Fibroblast of lung (primary cell): ENCODE measurements around the gene FSD1. TPM values are rescaled to one million over a fixed set of nuclear protein-coding genes. Genes with fewer than 3 reads are reported as not detected.
"Not testable (repeated sequence)": the region's sequence is repeated elsewhere in the genome, so short reads cannot be mapped to it uniquely, and the experiment has no call there.

Experiments used
- DNase-seq, 2 donors: peaks; one replicate each; pipeline versions ENCODE4 v3.0.0 to v3.0.0-alpha.2; 2010; ENCODE audit warnings: low read depth in 2 of 2
- H2AFZ ChIP-seq: 2 replicates; pipeline ENCODE4 v1.5.1; 2012; ENCODE audit warnings: low read length, control low read depth, inconsistent platforms
- H3K27ac ChIP-seq: 2 replicates; pipeline ENCODE4 v1.5.1; 2011; ENCODE audit warnings: low read length, control low read depth; ENCODE audit not compliant: insufficient read depth
- H3K27me3 ChIP-seq: 2 replicates; pipeline ENCODE4 v1.5.1; 2011; ENCODE audit warnings: mild to moderate bottlenecking, low read length; ENCODE audit not compliant: control insufficient read depth, insufficient read depth
- H3K36me3 ChIP-seq: 2 replicates; pipeline ENCODE4 v1.5.1; 2011; ENCODE audit warnings: low read length; ENCODE audit not compliant: control insufficient read depth, insufficient read depth
- H3K4me1 ChIP-seq: 2 replicates; pipeline ENCODE4 v1.5.1; 2011; ENCODE audit warnings: low read length; ENCODE audit not compliant: control insufficient read depth, insufficient read depth; ENCODE audit errors: extremely low read depth
- H3K4me2 ChIP-seq: 2 replicates; pipeline ENCODE4 v1.5.1; 2011; ENCODE audit warnings: low read length, control low read depth; ENCODE audit not compliant: insufficient read depth; ENCODE audit errors: extremely low read depth
- H3K4me3 ChIP-seq, 4 experiments: fragments of 200-600 bp in 1 of 4; sonication (generic) in 1 of 4; replicated peaks in 1 of 4; 2 replicates each; pipeline ENCODE4 v1.5.1; 2011 to 2016; ENCODE audit warnings: low read length in 4 of 4, low read depth in 3 of 4, mild to moderate bottlenecking in 3 of 4, control low read depth in 2 of 4, inconsistent platforms in 1 of 4, mixed read lengths in 1 of 4; ENCODE audit not compliant: insufficient read depth in 1 of 4; ENCODE audit errors: control extremely low read depth in 1 of 4
- H3K79me2 ChIP-seq: 2 replicates; pipeline ENCODE4 v1.5.1; 2012; ENCODE audit warnings: mild to moderate bottlenecking, low read length, inconsistent platforms; ENCODE audit not compliant: control insufficient read depth, insufficient read depth
- H3K9ac ChIP-seq: 2 replicates; pipeline ENCODE4 v1.5.1; 2011; ENCODE audit warnings: mild to moderate bottlenecking, low read length, control low read depth; ENCODE audit not compliant: insufficient read depth
- H3K9me3 ChIP-seq: 2 replicates; pipeline ENCODE4 v1.5.1; 2012; ENCODE audit warnings: low read depth, low read length; ENCODE audit not compliant: control insufficient read depth, insufficient read depth
- H4K20me1 ChIP-seq: 2 replicates; pipeline ENCODE4 v1.5.1; 2011; ENCODE audit warnings: low read length; ENCODE audit not compliant: control insufficient read depth, insufficient read depth; ENCODE audit errors: extremely low read depth
- EZH2 ChIP-seq: IDR thresholded peaks from 2 replicates; pipeline ENCODE4 v1.5.1; 2012; ENCODE audit warnings: low read length, control low read depth, mild to moderate bottlenecking; ENCODE audit errors: missing control alignments
- polyA plus RNA-seq, 2 donors: library from polyadenylated mRNA; depleted of rRNA in 1 of 2; stranded (reverse) in 1 of 2; unstranded in 1 of 2; fragments of >200 nt; gene quantifications; 2 replicates each; pipeline ENCODE4 v1.2.1, GENCODE V29; 2011 to 2012; ENCODE audit warnings: missing spikeins in 1 of 2
- total RNA-seq: library from RNA; depleted of rRNA; stranded (reverse); fragments of >200 nt; gene quantifications from 2 replicates; pipeline ENCODE4 v1.2.1, GENCODE V29; 2014
- TF ChIP-seq, protein P1 (sequence below), 2 donors: IDR thresholded peaks in 1 of 2; conservative IDR thresholded peaks in 1 of 2; 1 replicate in 1 of 2; 2 replicates in 1 of 2; pipeline ENCODE4 v1.5.1; 2011 to 2012; ENCODE audit warnings: low read length in 2 of 2, control low read depth in 1 of 2, inconsistent platforms in 1 of 2, low read depth in 1 of 2, mild to moderate bottlenecking in 1 of 2

FSD1 gene
- total and polyA plus RNA-seq, 2 donors (not counting 1 experiment from before 2014, with no cell fraction given): 4.6 to 10.1 TPM

DNA sequence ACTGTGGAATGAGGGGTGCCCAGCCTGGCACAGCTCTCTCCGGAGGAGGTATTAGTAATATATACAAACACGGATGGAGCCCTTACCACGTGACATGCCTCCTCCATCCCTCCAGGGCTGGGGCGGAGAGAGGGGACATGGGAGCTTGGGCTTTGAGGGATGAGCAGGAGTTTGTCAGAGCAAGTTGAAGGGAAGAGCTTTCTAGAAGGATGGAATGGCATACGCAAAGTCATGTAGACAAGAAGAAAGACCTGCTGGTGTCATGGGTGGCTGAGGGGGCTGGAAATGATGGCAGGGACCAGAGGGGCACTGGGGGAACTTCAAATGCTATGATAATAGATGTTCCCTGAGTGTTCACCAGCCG is 41.6 kb downstream of the FSD1 start:
- no peak for DNase-seq
- Histone ChIP-seq H3K4me1 (peaks cover 6% of the 10 kb centered on the region), H3K27ac (no peak overlapping the region), H4K20me1 (no peaks in the 10 kb centered on the region), H2AFZ (no peak overlapping the region), H3K4me3 (no peak overlapping the region), H3K79me2 (no peaks in the 10 kb centered on the region), H3K36me3 (no peaks in the 10 kb centered on the region), H3K9me3 (no peaks in the 10 kb centered on the region), H3K4me2 (no peak overlapping the region), H3K27me3 (no peaks in the 10 kb centered on the region), H3K9ac (no peak overlapping the region)
- no peak for TF ChIP-seq EZH2
- TF ChIP-seq, protein P1, sequence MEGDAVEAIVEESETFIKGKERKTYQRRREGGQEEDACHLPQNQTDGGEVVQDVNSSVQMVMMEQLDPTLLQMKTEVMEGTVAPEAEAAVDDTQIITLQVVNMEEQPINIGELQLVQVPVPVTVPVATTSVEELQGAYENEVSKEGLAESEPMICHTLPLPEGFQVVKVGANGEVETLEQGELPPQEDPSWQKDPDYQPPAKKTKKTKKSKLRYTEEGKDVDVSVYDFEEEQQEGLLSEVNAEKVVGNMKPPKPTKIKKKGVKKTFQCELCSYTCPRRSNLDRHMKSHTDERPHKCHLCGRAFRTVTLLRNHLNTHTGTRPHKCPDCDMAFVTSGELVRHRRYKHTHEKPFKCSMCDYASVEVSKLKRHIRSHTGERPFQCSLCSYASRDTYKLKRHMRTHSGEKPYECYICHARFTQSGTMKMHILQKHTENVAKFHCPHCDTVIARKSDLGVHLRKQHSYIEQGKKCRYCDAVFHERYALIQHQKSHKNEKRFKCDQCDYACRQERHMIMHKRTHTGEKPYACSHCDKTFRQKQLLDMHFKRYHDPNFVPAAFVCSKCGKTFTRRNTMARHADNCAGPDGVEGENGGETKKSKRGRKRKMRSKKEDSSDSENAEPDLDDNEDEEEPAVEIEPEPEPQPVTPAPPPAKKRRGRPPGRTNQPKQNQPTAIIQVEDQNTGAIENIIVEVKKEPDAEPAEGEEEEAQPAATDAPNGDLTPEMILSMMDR (conservative IDR thresholded peaks at IDR 0.05 in 1 of 2, IDR thresholded peaks at IDR 0.05 in 1 of 2; ENCODE audit: low read depth in 1 of 2, low read length in 2 of 2): no peak

DNA sequence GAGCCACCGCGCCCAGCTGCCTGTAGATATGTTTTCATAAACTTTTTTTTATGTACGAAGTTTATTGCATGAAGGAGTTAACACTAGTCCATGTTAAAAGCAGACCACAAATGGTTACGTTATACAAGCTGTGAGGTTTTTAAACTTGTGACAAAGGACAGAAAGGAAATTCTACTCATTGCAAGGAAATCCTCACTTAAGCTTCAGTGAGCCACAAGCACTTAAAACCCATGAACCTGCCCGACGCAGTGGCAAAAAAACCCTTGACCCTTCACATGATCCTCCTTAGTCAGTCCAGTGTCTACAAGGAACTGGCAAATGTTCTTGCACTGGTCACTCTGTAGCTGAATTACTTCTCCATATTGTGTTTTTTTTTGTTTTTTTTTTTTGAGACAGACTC is 43.1 kb downstream of the FSD1 start:
- Histone ChIP-seq H3K4me3 (no peak overlapping the region), H3K4me1 (peaks cover 4% of the 10 kb centered on the region), H3K79me2 (no peaks in the 10 kb centered on the region), H4K20me1 (no peaks in the 10 kb centered on the region), H3K36me3 (no peaks in the 10 kb centered on the region), H3K9ac (no peak overlapping the region), H3K4me2 (no peak overlapping the region), H3K27ac (no peak overlapping the region), H3K27me3 (no peaks in the 10 kb centered on the region), H2AFZ (no peak overlapping the region), H3K9me3 (no peaks in the 10 kb centered on the region)
- DNase-seq: no peak
- TF ChIP-seq, protein P1 (conservative IDR thresholded peaks at IDR 0.05 in 1 of 2, IDR thresholded peaks at IDR 0.05 in 1 of 2; ENCODE audit: low read depth in 1 of 2, low read length in 2 of 2): no peak
- TF ChIP-seq EZH2: no peak

DNA sequence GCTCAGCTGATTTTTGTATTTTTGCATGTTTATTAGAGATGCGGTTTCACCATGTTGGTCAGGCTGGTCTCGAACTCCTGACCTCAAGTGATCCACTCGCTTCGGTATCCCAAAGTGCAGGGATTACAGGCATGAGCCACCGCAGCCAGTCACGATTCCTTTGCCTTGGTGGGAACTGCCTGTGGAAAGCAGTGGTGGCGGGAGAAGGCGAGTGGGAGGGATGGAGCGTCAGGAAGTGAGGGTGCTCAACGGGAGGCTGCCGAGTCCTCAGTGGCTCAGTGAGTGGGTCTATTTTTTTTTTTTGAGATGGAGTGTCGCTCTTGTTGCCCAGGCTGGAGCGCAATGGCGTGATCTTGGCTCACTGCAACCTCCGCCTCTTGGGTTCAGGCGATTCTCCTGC is 44.8 kb downstream of the FSD1 start:
- H2AFZ ChIP-seq, H3K4me1 ChIP-seq, H4K20me1 ChIP-seq, H3K79me2 ChIP-seq, H3K4me3 ChIP-seq, H3K9ac ChIP-seq, H3K27ac ChIP-seq, H3K4me2 ChIP-seq, H3K27me3 ChIP-seq, H3K9me3 ChIP-seq, DNase-seq, H3K36me3 ChIP-seq: not testable (repeated sequence)
